HG02610 (cell line): ENCODE results near the gene FAM24B.
"Not testable (repeated sequence)": the region's sequence is repeated elsewhere in the genome, so short reads cannot be mapped to it uniquely, and the experiment has no call there.

Experiments
- ATAC-seq: cut with Tn5 transposase; IDR thresholded peaks from one replicate; pipeline ENCODE4 v1.9.1; 2021; ENCODE audit warnings: mild to moderate bottlenecking, moderate library complexity; ENCODE audit not compliant: unreplicated experiment

The FAM24B gene, protein sequence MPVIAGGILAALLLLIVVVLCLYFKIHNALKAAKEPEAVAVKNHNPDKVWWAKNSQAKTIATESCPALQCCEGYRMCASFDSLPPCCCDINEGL

GRCh38 chr10:122879339-122880273 is at the start of gene FAM24B:
Gene FAM24B, minus strand, starts transcription at chr10:122879581. Its CDS starts 29,066 bp downstream, at chr10:122850515.
- ATAC-seq = peak; percentile 70

GRCh38 chr10:122915700-122916099 is 36.3 kb upstream of the FAM24B start:
- ATAC-seq = no peak

- no peak for ATAC-seq
Measured at GRCh38 chr10:122911889-122912484, 32.6 kb upstream of the FAM24B start.

- ATAC-seq = no peak
Measured at GRCh38 chr10:122910310-122910709, 30.9 kb upstream of the FAM24B start, which contains the start of gene FAM24A. Gene FAM24A, plus strand, starts transcription at chr10:122910610. Its CDS starts 1,025 bp downstream, at chr10:122911635.

DNA sequence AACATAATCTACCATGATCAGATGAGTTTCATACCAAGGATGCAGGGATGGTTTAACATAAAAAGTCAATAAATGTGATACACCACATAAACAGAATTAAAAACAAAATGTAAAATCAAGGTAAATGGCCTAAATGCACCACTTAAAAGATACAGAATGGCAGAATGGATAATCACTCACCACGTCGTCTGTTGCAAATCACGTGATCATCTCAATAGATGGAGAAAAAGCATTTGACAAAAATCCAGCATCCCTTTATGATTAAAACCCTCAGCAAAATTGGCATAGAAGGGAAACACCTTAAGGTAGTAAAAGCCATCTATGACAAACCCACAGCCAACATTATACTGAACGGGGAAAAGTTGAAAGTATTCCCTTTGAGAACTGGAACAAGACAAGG is 24.5 kb upstream of the FAM24B start:
- ATAC-seq = not testable (repeated sequence)

- no peak for ATAC-seq
Measured at GRCh38 chr10:122894261-122894944, 15.0 kb upstream of the FAM24B start.

DNA sequence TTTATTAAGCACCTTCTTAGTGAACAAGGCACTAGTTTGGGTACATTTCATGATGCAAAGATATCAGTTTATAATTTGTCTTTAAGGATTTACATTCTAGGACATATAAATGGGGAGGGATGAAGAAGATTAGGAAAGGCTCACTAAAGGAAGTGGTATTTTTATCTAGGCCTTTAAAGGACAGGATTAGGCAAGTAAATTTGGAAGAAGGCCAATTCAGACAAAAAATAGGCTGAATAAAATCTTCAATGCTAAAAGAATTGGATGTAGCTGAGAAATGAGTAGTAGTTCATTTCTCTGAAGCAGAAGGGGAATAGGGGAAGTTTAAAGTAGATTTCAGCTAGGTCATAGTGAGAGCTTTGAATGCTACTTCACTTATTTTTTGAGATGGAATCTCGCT is 4.8 kb upstream of the FAM24B start:
- no peak for ATAC-seq

DNA sequence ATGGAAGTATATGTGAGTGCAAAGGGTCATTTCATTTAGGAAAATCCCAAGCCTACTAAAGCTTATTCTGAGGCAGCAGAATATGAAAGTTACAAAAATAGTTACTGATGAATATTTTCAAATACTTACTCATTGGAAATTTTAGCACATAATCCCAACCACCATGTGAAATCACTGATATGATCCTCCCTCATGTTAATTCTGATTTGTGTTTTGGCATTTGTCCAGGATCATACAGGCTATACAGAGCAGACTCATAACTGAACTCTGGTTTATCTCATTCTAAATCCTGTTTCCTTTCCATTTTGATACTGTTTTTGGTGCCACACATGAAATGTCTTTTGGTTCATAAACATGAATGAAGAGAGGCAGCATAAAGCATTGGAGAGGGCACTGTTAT is 3.4 kb upstream of the FAM24B start:
- ATAC-seq = no peak

DNA sequence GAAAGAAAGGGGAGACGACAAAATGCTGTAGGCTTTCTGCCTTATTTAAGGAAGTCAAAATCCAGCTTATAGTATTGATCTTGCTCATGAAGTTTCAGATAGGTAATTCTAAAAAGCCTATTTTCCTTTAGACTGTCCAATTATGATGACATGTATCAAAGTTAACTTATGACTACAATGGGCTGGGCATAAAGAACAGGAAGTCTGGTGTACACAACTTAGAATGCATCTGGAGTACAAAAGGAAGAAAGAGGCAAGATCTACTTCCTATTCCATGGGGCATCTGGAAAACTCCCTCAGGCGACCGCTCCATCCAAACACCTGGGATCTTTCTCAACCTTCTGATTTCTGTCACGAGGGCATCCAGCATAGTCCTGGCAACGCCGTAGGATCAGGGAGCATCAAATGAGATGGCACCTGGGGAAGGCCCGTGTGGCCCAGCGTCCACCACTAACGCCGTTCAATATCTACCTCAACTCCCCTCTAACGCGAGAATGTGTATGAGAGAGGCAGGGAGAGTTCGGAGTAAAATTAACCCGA is 512 bp downstream of the FAM24B start:
- ATAC-seq = peak; percentile 25

GRCh38 chr10:122877264-122877663 is 2.1 kb downstream of the FAM24B start:
- ATAC-seq = no peak

DNA sequence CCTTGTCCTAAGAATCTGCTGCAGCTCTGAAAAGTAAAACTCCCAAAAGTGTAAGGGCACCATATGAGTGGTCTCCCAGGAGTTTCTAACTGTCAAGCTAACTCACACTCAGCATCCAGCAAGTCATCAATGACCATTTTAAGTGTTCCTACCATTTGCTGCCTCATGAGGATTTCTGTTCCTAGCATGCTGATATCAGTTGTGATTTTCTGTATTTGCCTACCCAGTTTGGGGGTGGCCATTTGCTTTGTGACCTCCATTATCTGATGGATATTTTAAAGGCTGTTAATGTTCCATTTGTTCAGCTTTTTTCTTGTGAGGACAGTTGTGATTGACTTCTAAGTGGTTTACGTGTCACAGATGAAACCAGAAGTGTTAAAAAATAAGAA is 2.9 kb downstream of the FAM24B start:
- ATAC-seq = no peak

- no peak for ATAC-seq
Measured at GRCh38 chr10:122875843-122876466, 3.4 kb downstream of the FAM24B start.

DNA sequence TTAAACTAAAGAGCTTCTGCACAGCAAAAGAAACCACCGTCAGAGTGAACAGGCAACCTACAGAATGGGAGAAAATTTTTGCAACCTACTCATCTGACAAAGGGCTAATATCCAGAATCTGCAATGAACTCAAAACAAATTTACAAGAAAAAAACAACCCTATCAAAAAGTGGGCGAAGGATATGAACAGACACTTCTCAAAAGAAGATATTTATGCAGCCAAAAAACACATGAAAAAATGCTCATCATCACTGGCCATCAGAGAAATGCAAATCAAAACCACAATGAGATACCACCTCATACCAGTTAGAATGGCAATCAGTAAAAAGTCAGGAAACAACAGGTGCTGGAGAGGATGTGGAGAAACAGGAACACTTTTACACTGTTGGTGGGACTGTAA is 7.4 kb downstream of the FAM24B start:
- not testable (repeated sequence) for ATAC-seq

DNA sequence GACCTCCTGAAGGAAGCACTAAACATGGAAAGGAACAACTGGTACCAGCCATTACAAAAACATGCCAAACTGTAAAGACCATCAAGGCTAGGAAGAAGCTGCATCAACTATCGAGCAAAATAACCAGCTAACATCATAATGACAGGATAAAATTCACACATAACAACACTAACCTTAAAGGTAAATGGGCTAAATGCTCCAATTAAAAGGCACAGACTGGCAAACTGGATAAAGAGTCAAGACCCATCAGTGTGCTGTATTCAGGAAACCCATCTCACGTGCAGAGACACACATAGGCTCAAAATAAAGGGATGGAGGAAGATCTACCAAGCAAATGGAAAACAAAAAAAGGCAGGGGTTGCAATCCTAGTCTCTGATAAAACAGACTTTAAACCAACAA is 10.6 kb downstream of the FAM24B start:
- not testable (repeated sequence) for ATAC-seq

- ATAC-seq = not testable (repeated sequence)
Measured at GRCh38 chr10:122866757-122867482, 12.5 kb downstream of the FAM24B start.

GRCh38 chr10:122864901-122865300 is 14.5 kb downstream of the FAM24B start:
- no peak for ATAC-seq

DNA sequence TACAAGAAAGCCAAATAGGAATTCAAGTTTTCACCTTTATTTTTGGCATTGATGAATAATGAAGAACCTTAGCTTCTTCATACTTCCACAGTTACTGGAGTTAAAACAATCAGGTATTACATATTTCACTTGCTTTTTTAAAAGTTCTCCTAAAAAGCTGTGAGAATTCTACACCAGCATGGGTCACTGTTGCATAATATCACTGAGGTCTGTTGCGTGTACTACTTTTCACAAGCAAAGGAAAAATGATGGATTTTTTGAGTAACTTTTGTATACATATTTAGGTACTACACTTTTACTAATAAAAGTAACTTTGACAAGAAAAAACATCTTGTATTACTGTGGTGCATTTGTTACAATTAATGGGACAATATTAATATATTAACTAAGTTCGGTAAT is 15.2 kb downstream of the FAM24B start:
- ATAC-seq = no peak

DNA sequence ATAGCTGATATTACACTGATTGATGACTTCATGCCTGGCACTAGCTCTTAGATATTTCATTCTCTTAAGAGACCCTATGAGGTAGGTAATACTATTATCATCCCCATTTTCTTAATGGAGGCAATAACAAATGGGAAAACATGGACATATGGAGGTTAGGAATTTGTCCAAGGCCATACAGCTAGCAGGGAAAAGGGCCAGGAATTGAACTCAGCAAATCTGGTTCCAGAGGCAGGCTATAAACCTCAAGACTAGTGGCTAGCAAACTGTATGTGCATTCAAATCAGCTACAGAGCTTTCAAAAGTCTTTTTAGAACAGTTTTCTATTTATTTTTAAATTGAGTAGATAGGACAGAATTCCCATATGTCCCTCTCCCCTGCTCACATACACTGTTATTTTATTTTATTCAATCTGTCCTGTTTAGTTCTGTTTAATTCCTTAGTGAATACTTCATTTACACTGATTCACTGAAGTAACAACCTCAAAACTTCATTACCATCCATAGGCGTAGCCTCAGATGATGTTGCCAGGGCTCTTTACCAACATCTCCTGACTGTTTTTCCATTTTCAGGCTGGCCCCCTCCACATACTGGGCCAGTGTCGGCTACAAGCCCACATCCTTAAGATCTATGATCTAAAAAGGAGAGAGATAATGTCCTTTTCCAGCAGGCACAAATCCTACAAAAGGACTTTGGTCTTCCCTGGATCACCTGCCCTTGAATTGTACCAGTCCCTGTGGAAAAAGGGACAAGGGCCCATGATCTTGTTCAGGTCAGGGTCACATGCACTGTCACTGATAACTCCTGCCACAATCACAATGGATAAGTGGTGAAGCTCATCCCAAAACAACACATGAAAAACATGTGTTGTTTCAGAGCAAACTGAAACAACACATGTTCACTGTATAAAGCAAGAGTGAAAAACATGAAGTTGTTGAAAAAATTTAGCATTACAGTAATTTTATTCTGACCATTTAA is 15.9 kb downstream of the FAM24B start:
- no peak for ATAC-seq

GRCh38 chr10:122861711-122862161 is 17.6 kb downstream of the FAM24B start:
- no peak for ATAC-seq
